Urothelium cell line (cell line): ENCODE data around the gene GABBR2.
"Not testable (repeated sequence)": the region's sequence is repeated elsewhere in the genome, so short reads cannot be mapped to it uniquely, and the experiment has no call there.

ENCODE experiments used
- DNase-seq: peaks from one replicate; pipeline ENCODE4 v3.0.0; 2011; ENCODE audit warnings: low spot score, mixed read lengths
- FAIRE-seq: peaks from 2 replicates; lab custom pipeline; 2011; peaks lifted over from hg19 to GRCh38; lab: Jason Lieb, UNC

Gene GABBR2

DNA sequence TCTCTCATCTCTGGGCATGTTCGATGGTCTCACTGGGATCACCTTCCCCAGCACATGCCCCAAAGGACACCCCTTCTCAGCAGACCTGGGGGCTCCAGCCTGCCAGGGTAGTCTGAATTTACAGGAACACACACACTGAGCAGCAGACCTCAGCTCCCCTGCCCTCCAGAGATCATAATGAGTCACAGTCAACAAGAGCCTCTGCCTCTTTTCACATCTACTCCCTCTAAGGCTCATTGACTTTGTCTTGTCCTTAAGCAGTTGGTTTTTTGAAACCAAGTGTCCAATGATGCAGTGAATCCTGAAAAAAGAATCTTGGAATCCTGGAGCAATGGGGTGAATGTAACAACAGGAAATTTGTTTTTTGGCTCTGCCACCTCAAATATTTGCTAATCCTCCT lies 20.8 kb downstream of the GABBR2 start:
- no peak for DNase-seq
- no peak for FAIRE-seq

DNA sequence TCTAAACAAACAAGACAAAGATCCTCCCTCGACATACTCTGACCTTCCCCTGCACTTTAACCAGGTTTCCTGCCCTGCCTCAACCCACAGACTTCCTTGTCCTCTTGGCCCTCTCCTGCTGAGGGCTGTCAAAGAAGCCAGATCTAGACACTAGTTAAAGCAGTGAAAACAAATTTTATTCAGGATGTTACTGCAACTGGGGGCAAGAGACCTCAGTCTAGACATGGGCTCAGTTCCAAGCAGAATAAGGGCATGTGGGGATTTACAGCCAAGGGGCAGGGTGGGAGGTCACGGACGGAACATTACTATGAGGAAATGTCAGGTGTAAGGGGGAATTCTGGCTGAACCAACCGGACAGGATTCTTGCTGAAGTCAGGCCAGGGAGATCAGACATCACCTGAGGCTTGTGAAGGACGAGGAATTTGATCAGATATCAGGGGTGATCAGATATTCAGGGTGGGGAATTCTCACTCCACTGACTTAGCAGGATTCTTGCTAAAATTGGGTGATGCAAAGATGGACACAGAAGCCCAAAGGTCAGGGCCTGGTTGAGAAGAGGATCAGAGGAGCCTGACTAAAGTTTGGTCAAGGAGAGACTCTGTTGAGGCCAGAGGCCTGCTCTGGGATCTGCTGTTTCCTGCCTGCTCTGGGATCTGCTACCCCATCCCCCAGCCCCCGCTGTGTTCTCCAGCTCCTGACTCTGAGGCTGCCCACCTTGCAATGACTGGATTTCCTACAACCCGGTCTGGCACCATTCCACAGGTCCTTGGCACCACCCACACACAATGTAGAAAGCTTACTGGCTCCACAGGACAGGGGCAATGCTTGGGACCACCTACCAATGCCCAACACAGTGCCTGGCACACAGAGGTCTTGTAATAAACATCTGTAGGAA lies 21.5 kb downstream of the GABBR2 start:
- DNase-seq, result no peak
- no peak for FAIRE-seq

DNA sequence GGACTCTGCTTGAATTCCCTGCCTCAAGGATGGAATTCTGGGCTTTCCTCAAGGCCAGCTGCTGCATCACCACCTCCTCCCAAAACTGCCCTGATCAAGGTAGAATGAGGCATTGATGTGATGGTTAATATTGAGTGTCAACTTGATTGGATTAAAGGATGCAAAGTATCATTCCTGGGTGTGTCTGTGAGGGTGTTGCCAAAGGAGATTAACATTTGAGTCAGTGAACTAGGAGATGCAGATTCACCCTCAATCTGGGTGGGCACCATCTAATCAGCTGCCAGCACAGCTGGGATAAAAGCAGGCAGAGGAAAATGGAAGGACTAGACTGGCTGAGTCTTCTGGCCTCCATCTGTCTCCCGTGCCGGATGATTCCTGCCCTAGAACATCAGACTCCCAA lies 23.9 kb downstream of the GABBR2 start:
- DNase-seq, result not testable (repeated sequence)

DNA sequence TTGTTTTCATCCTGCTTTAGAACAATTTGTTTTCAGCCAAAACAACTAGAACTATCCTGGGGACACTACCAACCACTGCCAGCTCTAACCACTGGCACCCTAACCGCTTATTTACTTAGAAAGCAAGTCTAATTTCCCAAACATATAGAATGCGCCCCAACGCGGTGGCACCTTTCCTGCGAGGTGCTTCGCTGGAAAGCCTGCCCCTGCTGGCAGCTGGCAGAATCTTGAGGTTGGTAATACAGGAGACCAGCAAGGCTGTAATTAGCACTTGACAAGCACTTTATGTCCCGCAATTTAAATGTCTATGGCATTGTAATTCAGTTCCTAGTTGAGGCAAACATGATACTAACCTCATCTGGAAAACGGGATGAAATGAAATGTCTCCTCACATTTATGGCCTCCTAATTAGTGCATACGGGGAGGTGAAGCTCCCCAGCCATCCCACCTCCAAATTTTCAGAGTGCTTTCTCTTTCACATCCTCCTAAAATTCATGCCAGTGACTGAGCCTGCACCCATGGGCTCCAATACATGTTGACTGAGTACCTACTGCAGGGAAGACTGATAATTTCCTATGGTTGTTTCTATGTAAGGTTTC lies 30.4 kb downstream of the GABBR2 start:
- no peak for FAIRE-seq

More for the DNA sequence above, 23.9 kb downstream of the GABBR2 start:
- FAIRE-seq, result not testable (repeated sequence)

DNA sequence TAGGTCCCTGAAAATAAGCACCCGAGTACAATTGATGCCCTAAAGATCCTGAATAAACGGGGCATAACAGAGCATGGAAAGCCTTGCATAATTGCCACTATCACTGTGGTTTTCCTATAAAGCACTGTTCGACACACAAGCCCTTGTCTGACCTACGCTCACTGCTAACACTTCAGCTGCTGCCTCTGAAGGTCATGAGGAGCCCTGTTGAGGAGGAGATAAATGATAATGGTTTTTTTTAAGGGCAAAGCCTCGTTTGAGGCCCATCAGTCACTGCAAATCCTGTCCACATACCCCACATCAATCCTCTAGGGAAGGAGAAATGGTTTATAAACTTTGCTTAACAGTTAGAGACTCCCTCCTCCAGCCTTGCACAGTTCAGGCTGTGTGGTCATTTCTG lies 35.1 kb downstream of the GABBR2 start:
- DNase-seq (no peak), FAIRE-seq (no peak)

More for the DNA sequence above, 30.4 kb downstream of the GABBR2 start:
- DNase-seq, result no peak

DNA sequence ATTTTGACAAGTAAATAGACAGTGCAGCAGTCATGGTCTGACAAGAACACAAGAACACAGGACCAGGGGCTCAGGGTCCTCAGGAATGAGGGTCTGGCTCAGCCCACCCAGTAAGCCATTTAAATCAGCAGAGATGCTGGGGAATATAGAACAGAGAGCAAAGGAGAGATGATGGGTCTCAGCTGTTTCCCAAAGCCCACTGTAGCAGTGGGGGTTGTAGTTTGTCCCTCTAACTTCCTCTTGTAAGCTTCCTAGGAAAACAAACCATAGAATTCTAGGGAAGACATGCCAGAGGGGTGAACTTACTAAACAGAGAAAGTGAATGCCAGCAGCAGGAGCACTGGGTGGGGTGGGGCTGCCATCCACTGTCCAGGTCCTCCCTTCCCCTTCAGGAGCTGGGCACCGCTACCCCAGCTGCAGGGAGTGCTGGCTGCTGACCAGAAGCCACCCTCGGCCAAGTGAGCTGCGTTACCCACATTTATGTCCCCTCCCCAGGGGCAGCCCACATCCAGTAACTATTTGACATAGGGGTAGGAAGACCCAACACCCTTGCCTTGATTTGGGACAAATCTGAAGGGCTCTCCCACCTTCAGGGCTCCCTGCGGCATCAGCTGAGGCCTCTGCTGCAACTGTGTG lies 41.6 kb downstream of the GABBR2 start:
- DNase-seq, result no peak

DNA sequence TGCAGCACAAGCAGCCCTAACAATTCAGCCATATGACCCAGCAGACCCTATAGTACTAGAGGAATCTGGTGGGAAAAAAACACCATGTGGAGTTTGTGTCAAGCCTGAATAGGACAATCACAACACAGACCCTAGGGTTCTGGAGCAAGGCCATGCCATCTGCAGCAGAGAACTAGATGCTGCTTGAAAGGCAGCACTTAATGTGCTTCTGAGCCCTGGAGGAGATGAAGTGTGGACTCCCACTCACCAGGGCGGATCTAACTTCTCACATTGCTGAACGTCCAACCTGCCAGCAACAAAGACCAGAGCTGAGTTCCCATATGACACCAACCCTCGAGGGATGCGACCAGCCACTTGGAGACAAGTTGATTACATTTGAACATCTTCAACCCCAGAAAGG lies 43.2 kb downstream of the GABBR2 start:
- no peak for DNase-seq
- FAIRE-seq, result no peak

More for the DNA sequence above, 41.6 kb downstream of the GABBR2 start:
- no peak for FAIRE-seq

DNA sequence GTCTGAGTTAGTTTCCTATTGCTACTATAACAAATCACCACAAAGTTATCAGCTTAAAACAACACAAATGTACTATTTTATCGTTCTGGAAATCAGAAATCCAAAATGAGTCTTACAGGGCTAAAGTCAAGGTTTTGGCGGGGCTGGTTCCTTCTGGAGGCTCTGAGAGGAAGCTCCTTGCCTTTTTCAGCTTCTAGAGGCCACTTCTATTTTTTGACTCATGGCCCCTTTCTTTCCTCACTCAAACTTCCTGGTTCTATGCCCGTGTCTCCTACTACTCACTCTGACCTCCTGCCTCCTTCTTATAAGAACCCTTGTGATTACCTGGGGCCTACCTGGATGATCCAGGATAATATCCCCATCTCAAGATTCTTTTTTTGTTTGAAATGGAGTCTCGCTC lies 48.2 kb downstream of the GABBR2 start:
- FAIRE-seq, result no peak
- no peak for DNase-seq

DNA sequence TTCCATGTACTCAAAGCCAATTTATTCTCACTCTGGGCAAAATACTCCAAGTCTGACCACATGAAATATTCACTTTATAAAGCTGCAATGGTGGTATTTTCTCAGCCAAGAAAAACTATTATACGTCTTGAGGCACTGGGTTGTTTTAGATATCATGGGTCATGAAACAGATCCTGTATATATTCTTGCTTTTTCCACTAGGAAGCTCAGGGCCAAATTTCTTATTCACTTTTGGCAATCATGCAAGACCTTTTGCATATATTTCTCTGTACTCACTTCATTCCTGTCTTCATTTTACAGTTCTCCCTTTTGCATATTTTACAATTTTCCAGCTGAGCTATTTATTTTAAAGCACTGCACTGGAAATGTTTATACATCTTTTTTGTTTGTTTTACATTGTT lies 49.8 kb downstream of the GABBR2 start:
- no peak for DNase-seq

DNA sequence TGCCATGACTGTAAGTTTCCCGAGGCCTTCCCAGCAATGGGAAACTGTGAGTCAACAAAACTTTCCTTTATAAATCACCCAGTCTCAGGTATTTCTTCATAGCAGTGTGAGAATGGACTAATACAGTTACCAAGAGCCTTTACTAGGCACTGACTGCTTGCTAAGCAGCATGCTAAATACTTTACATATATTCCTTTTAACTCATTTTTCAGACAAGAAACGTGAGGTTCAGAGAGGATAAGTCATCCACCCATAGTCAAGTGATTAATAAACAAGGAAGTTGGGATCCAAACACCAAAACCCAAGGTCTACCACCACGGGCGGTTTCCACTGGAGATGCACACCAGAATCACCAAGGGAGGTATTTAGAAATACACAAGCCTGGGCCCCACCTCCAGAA lies 50.8 kb downstream of the GABBR2 start:
- no peak for DNase-seq
- FAIRE-seq, result no peak

More for the DNA sequence above, 49.8 kb downstream of the GABBR2 start:
- FAIRE-seq, result no peak

DNA sequence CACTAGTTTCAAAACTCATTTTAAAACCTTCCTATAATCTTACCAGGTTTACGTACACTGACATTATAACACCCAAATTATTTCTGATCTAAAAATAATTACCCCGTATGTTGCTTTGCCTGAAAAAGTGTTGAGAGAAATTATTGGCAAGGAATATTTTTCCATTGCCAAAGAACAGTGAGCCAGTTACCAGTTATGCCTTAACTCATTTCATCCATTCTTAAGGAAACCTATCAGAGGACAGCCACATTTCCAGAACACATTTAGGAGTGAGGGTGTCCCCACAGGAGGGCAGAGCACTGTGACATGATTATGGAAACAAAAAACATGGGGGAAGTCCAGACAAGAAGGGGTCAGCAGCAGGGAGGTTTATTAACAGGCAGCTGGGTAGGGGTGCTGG lies 52.2 kb downstream of the GABBR2 start:
- FAIRE-seq (no peak), DNase-seq (no peak)

DNA sequence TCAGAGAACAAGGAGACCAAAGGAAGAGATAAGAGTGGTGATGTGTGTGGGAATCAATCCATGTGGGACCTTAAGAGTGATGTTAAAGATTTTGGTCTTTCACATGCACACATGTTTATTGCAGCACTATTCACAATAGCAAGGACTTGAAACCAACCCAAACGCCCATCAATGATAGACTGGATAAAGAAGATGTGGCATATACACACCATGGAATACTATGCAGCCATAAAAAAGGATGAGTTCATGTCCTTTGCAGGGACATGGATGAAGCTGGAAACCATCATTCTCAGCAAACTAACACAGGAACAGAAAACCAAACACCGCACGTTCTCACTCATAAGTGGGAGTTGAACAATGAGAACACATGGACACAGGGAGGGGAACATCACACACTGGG lies 53.3 kb downstream of the GABBR2 start:
- FAIRE-seq, DNase-seq: not testable (repeated sequence)

DNA sequence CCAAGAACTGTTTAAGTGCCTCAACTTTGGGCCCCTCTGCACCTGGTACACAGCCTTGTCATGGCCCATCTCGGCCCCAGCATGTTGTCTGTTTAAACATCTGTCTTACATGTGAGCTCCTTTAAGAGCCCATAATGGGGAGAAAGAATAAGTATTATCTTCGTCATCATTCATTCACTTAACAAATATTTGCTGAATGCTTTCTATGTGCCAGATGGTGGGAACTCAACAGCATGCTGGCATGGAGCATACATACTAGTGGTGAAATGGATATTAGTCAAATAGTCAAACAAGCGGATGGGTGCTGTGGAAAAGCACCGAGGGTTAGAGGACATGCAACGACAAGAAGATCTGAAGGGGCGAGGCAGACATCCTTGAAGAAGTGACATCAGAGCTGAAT lies 54.5 kb downstream of the GABBR2 start:
- FAIRE-seq, result no peak
- DNase-seq, result no peak

DNA sequence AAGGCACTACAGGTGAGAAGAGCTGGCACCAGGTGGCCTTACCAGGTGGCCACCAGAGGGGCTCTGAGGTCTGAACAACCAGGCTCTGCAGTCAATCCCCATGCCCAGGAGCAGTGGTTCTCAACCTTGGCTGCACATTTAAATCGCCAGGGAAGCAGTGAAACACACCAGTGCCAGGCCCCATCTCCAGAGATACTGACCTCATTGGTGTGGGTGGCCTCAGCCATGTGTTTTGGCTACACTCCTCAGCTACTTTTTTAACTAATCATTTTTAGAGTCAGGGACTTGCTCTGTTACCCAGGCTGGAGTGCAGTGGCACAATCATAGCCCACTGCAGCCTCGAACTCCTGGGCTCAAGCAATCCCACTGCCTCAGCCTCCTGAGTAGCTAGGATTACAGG lies 56.0 kb downstream of the GABBR2 start:
- DNase-seq, result no peak
- FAIRE-seq, result no peak

DNA sequence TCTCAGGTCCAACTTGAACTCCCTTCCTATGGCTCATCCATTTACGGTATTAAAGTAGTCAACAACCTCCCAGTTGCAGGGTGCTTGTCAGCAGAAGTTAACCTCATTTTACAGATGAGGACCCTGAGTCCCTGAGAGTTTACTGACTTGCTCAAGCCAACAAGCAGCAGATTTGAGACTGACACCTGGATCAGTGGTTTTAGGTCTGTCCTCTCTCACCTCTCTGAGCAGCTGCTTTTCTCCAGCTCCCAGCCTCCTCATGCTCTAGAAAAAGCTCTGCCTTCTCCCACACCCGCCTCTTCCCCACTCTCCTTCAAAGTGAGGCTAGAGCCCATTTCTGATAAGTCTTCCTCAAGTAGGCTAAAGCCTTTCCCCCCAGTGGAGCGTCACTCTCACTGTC lies 56.4 kb downstream of the GABBR2 start:
- DNase-seq (no peak), FAIRE-seq (no peak)

DNA sequence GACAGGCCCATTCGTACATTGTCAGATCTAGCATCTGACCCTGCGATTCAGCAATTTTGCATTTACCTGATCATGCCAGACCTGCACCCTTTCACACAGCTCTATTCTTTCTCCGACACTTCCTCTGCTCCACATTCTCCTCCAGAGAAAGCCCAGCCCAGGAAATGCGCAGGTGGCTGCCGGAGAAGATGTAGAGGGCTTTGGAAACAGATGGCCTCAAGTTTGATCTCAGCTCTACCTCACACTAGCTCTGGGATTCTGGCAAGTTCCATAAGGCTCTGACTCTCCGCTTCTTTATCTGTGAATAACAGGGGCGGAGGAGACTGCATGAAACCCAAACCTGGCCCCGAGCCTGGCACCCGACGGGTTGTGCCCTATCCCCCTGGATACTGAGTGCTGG lies 61.5 kb downstream of the GABBR2 start:
- no peak for DNase-seq
- no peak for FAIRE-seq

DNA sequence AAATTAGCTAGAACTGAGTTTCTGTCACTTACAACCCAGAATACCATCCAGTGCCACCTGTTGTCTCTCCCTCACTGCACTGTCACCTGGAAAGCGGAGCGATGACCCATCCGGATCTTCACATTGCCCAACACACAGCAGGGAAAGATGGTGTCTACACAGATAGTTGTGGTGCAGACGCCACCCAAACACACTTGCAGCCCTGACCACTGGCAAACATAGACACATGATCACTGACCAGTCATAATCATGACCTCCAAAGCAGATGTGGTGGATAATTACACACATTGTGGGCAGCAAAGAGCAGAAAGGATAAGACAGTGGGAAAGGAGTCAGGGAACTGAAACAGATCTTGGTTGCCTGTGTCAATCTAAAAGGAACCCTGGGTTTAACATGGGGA lies 64.7 kb downstream of the GABBR2 start:
- FAIRE-seq, result no peak

DNA sequence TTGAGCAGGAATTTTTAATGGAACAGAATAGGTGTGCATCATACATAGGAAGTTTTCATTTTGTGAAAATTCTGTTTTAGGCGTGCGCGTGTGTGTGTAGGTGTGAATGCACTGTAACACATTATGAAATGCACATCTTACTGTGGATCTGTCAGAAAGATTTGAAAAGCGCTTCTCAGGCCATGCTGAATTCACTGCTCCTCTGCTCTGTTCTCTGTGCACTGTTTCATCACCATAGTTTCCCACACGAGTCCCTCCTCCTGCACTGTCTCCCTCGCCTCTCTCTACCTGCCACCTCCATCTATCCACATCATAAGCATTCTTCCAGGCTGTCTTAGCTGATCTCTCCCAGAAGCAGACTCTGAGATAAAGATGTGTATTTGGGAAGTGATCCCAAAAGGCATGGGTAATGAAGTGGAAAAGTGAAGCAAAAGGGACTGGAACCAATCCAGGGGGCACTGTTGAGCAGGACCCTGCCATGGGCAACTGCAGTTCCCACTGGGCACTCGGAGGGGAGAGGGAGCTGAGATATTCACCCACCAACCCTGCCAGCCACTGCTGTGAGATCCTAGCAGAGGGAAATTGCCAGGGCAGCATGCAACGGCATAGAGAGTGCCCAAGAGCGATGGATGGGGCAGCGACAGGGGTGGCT lies 65.9 kb downstream of the GABBR2 start:
- no peak for FAIRE-seq
- no peak for DNase-seq

More for the DNA sequence above, 64.7 kb downstream of the GABBR2 start:
- no peak for DNase-seq

DNA sequence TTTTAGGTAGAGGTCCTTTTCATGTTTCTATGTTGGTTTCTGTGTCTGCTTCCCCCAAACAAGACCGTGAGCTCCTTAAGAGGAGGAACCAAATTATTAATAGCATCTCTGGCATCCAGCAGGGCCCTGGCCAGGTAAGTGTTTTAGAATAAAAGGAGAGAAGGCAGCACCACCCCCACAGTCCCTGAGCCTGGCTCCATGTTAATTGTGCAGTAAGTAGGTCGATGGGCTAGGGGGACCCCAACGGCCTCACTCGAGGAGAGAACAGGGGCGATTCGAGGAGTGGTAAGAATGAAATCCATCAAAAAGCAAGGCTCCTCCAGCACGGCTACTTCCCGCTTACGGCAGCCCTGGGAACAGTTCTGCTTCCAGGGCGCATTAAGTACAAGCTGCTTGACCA lies 67.0 kb downstream of the GABBR2 start:
- FAIRE-seq (no peak), DNase-seq (no peak)

DNA sequence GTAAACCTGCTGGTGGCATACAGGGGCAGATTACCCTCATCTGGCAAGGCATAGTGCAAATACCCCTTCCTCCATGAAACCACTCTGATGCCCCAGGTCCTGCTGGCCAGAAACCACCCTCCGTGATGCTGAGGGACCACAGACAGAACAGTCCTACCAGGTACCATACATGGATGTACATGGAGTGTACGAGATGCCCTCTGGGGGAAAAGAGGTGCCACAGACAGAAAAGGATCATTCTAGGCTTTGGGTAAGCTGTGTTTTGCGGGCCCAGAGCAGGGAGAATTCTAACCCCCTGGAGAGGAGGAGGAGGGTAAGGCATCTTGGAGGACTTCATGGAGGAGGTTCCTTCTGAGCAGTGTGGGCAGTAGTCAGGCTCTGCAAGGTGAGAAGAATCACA lies 68.3 kb downstream of the GABBR2 start:
- DNase-seq (no peak), FAIRE-seq (no peak)

DNA sequence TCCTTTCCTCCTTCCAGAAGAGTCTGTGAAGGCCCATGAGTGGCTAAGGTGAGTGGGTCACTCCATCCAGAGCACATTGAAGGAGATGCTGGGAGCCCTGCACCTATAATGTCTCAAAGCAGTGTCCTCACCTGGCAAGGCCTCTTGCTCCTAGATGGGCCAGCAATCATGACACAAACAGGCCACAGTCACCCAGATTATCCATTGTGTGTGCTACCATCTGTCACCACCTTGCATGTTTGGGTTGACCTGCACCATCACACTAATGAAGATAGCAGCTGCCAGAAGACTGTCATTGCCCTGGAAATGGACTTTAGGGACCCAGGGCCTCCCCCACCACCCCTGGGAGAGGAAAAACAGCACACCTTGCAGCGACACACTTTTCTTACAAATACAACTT lies 69.6 kb downstream of the GABBR2 start:
- peak; percentile 13 for FAIRE-seq
- DNase-seq, result no peak
